MM.1S (cell line): ENCODE measurements around the gene KRTAP25-1.

ENCODE experiments used
- EZH2 ChIP-seq: fragments of 300-600 bp; sonication (generic); optimal IDR thresholded peaks from 2 replicates; pipeline ENCODE3; 2017; ENCODE audit warnings: low read depth, mild to moderate bottlenecking, antibody characterized with exemption, low read length, mixed read lengths
- EZH2phosphoT487 ChIP-seq: fragments of 300-600 bp; sonication (generic); IDR thresholded peaks from 2 replicates; pipeline ENCODE4 v1.6.1; 2018; ENCODE audit warnings: antibody characterized with exemption, low read length
- TF ChIP-seq, protein P1 (sequence below): fragments of 300-600 bp; sonication (generic); IDR thresholded peaks from 2 replicates; pipeline ENCODE4 v1.5.1; 2016; ENCODE audit warnings: antibody characterized with exemption, low read length, mixed read lengths

DNA sequence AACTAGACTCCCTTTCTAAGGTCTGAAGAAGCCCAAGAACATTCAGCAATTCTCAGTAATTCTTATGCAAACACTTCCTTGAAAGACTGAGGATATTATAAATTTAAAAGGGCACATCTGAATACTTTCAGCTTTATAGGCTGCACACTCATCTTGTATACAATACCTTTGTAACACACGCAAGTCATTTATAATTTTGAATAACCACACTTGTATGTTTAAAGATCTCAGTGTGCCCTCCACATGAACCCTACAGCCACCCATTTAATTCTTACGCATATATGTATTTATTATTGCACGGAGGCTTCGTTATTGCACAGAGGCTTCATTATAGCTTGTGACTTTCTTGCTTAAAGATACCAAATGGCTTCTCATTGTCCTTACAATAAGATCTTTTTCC lies 49.4 kb upstream of the KRTAP25-1 start:
- TF ChIP-seq, protein P1, sequence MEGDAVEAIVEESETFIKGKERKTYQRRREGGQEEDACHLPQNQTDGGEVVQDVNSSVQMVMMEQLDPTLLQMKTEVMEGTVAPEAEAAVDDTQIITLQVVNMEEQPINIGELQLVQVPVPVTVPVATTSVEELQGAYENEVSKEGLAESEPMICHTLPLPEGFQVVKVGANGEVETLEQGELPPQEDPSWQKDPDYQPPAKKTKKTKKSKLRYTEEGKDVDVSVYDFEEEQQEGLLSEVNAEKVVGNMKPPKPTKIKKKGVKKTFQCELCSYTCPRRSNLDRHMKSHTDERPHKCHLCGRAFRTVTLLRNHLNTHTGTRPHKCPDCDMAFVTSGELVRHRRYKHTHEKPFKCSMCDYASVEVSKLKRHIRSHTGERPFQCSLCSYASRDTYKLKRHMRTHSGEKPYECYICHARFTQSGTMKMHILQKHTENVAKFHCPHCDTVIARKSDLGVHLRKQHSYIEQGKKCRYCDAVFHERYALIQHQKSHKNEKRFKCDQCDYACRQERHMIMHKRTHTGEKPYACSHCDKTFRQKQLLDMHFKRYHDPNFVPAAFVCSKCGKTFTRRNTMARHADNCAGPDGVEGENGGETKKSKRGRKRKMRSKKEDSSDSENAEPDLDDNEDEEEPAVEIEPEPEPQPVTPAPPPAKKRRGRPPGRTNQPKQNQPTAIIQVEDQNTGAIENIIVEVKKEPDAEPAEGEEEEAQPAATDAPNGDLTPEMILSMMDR, result no peak
- no peak for TF ChIP-seq EZH2
- no peak for TF ChIP-seq EZH2phosphoT487
